Measurements from ENCODE around the gene ITGB1BP2. TPM values are rescaled to one million over a fixed set of nuclear protein-coding genes. Genes with fewer than 3 reads are reported as not detected.
"Not testable (repeated sequence)": the region's sequence is repeated elsewhere in the genome, so short reads cannot be mapped to it uniquely, and the experiment has no call there.

ITGB1BP2 gene
- polyA plus RNA-seq, 1 experiment: 10.5 TPM

DNA sequence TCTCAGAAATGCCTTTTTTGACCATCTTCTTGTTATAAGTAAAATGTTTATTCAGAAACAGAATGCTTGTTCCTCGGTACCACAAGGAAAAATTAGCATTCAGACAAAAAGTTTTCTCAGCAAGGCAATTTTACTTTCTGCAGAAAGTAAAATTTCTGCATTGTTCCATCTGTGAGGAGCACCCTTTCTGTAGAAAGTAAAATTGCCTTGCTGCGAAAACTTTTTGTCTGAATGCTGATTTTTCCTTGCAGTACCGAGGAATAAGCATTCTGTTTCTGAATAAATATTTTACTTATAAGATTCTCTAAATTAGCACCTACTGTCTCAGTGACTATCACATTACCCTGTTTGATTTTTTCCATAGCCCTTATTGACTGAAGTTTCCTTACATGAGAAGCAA lies 24.8 kb downstream of the ITGB1BP2 start:
- TF ChIP-seq, protein P1, sequence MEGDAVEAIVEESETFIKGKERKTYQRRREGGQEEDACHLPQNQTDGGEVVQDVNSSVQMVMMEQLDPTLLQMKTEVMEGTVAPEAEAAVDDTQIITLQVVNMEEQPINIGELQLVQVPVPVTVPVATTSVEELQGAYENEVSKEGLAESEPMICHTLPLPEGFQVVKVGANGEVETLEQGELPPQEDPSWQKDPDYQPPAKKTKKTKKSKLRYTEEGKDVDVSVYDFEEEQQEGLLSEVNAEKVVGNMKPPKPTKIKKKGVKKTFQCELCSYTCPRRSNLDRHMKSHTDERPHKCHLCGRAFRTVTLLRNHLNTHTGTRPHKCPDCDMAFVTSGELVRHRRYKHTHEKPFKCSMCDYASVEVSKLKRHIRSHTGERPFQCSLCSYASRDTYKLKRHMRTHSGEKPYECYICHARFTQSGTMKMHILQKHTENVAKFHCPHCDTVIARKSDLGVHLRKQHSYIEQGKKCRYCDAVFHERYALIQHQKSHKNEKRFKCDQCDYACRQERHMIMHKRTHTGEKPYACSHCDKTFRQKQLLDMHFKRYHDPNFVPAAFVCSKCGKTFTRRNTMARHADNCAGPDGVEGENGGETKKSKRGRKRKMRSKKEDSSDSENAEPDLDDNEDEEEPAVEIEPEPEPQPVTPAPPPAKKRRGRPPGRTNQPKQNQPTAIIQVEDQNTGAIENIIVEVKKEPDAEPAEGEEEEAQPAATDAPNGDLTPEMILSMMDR (IDR thresholded peaks at IDR 0.05; ENCODE audit: insufficient read depth, low read depth, low read length): no peak
- Histone ChIP-seq H3K27me3 (ENCODE audit: control insufficient read depth, insufficient read depth, low read length) (no peaks in the 10 kb centered on the region), H3K36me3 (ENCODE audit: control insufficient read depth, insufficient read depth, low read length) (no peaks in the 10 kb centered on the region), H3K4me3 (ENCODE audit: low read depth, low read length) (no peak overlapping the region)
- POLR2A ChIA-PET: no interaction called here
- CTCF ChIA-PET: no interaction called here
- no peak for DNase-seq (ENCODE audit: low read depth)

DNA sequence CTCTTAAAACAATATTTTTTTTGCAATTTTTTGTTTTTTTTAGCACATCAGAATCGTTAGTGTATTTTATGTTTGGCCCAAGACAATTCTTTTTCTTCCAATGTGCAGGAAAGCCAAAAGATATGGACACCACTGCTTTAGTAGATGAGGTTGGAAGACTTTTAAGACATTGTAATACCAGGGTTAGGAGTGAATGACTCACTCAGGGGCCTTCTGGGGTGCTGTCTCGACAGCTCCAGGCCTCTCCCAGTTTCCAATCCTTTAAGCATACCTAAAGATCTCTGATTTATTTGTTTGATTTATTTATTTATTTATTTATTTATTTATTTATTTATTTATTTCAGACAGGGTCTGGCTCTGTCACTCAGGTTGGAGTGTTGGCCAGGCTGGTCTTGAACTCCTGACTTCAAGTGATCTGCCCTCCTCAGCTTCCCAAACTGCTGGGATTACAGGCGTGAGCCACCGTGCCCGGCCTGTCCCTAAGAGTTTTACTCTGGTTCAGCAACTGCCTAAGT lies 47.7 kb downstream of the ITGB1BP2 start:
- H3K4me3 ChIP-seq (ENCODE audit: low read depth, low read length); DNase-seq (ENCODE audit: low read depth); H3K27me3 ChIP-seq (ENCODE audit: control insufficient read depth, insufficient read depth, low read length); POLR2A ChIA-PET; H3K36me3 ChIP-seq (ENCODE audit: control insufficient read depth, insufficient read depth, low read length): not testable (repeated sequence)
- CTCF ChIA-PET: interaction anchor here (1.0 kb wide), 1 partner anchor 166 kb away, joined by 4 read pairs; no protein-coding TSS in a partner anchor

DNA sequence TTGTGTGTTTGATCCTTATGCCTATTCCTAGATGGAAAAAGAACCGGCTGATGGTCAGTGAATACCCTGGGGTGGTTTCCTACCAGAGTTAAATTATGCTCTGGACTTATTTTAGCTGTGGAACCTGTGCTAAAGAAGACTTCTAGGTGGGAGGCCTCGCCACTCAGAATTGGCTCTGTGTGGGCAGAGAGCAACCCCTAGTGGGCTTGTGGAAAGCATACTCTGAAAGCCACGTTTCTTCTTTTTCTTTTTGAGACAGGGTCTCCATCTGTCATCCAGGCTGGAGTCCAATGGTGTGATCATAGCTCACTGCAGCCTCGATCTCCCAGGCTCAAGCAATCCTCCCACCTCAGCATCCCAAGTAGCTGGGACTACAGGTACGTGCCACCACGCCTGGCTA lies 48.3 kb downstream of the ITGB1BP2 start:
- CTCF ChIA-PET; H3K4me3 ChIP-seq (ENCODE audit: low read depth, low read length); DNase-seq (ENCODE audit: low read depth); POLR2A ChIA-PET; H3K27me3 ChIP-seq (ENCODE audit: control insufficient read depth, insufficient read depth, low read length); H3K36me3 ChIP-seq (ENCODE audit: control insufficient read depth, insufficient read depth, low read length): not testable (repeated sequence)

DNA sequence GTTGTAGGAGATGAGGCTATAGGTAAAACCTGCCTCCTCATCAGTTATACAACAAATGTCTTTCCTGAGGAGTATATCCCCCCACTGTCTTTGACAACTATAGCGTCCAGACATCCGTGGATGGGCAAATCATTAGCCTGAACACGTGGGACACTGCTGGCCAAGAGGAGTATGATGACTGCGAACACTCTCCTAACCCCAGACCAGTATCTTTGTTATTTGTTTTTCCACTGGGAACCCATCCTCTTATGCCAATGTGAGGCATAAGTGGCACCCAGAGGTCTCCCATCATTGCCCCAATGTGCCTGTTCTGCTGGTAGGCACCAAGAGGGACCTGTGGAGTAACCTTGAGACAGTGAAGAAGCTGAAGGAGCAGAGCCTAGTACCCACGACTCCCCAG lies 50.9 kb downstream of the ITGB1BP2 start:
- POLR2A ChIA-PET: not testable (repeated sequence)

More for the DNA sequence above, 50.9 kb downstream of the ITGB1BP2 start:
- DNase-seq (ENCODE audit: low read depth); CTCF ChIA-PET; H3K4me3 ChIP-seq (ENCODE audit: low read depth, low read length); H3K27me3 ChIP-seq (ENCODE audit: control insufficient read depth, insufficient read depth, low read length); H3K36me3 ChIP-seq (ENCODE audit: control insufficient read depth, insufficient read depth, low read length): not testable (repeated sequence)

Other genes with a start within 250 kb of the ITGB1BP2 start
- gene SNX12, start 233.4 kb upstream of the ITGB1BP2 start, polyA plus RNA-seq (2011; rRNA removed): 76.2 and 82.5 TPM in 2 replicates
- gene FOXO4, start 205.9 kb upstream of the ITGB1BP2 start, polyA plus RNA-seq (2011; rRNA removed): 2.1 and 2.4 TPM in 2 replicates
- gene CXorf65, start 195.0 kb upstream of the ITGB1BP2 start, polyA plus RNA-seq (2011; rRNA removed): not detected in 2 replicates
- 0.13 TPM in 1 of 2 replicates, not detected in the other for gene IL2RG, start 190.2 kb upstream of the ITGB1BP2 start, polyA plus RNA-seq (2011; rRNA removed)
- 10.0 and 12.4 TPM in 2 replicates for gene MED12, start 183.2 kb upstream of the ITGB1BP2 start, polyA plus RNA-seq (2011; rRNA removed)
- 0.22 and 0.27 TPM in 2 replicates for gene NLGN3, start 156.9 kb upstream of the ITGB1BP2 start, polyA plus RNA-seq (2011; rRNA removed)
- gene GJB1, start 78.5 kb upstream of the ITGB1BP2 start, polyA plus RNA-seq (2011; rRNA removed): not detected in 2 replicates
- gene ZMYM3, start 47.6 kb upstream of the ITGB1BP2 start, polyA plus RNA-seq (2011; rRNA removed): 18.3 and 25.1 TPM in 2 replicates
- gene NONO, start 18.1 kb upstream of the ITGB1BP2 start, polyA plus RNA-seq (2011; rRNA removed): 233 and 276 TPM in 2 replicates
- gene TAF1, start 64.6 kb downstream of the ITGB1BP2 start, polyA plus RNA-seq (2011; rRNA removed): 11.1 and 17.0 TPM in 2 replicates
- 280 and 330 TPM in 2 replicates for gene OGT, start 231.4 kb downstream of the ITGB1BP2 start, polyA plus RNA-seq (2011; rRNA removed)

All from BJ (cell line).